ENCODE measurements around the gene AK2.

AK2 gene

GRCh38 chr1:33042831-33043230, 6.1 kb upstream of the AK2 start:
- TF ChIP-seq TAF1 (IDR thresholded peaks at IDR 0.05; ENCODE audit: low read depth), result no peak
- no peak for TF ChIP-seq NFIC (IDR thresholded peaks at IDR 0.05)
- no peak for TF ChIP-seq MAX (IDR thresholded peaks at IDR 0.05)
- TF ChIP-seq REST (IDR thresholded peaks at IDR 0.05; ENCODE audit: low read depth), result no peak
- no peak for TF ChIP-seq USF1 (IDR thresholded peaks at IDR 0.05)
- no peak for TF ChIP-seq FOXM1 (IDR thresholded peaks at IDR 0.05; ENCODE audit: borderline replicate concordance, low read depth)
- no peak for TF ChIP-seq EGR1 (IDR thresholded peaks at IDR 0.05)
- TF ChIP-seq TCF12 (IDR thresholded peaks at IDR 0.05; ENCODE audit: low read depth), result no peak
- TF ChIP-seq TEAD4 (IDR thresholded peaks at IDR 0.05), result no peak
- TF ChIP-seq EP300 (IDR thresholded peaks at IDR 0.05; ENCODE audit: borderline replicate concordance), result no peak
- no peak for TF ChIP-seq CEBPB (IDR thresholded peaks at IDR 0.05)
- TF ChIP-seq ZBTB7A (IDR thresholded peaks at IDR 0.05; ENCODE audit: low read depth), result no peak
- no peak for TF ChIP-seq CREB1 (IDR thresholded peaks at IDR 0.05; ENCODE audit: low read depth)

- no peak for TF ChIP-seq EGR1 (IDR thresholded peaks at IDR 0.05)
- TF ChIP-seq MAX (IDR thresholded peaks at IDR 0.05), result no peak
- no peak for TF ChIP-seq YY1 (IDR thresholded peaks at IDR 0.05; ENCODE audit: low read depth)
- no peak for TF ChIP-seq TAF1 (IDR thresholded peaks at IDR 0.05; ENCODE audit: low read depth)
- TF ChIP-seq ZBTB7A (IDR thresholded peaks at IDR 0.05; ENCODE audit: low read depth), result no peak
- no peak for TF ChIP-seq TEAD4 (IDR thresholded peaks at IDR 0.05)
- TF ChIP-seq NFIC (IDR thresholded peaks at IDR 0.05), result no peak
- TF ChIP-seq FOXM1 (IDR thresholded peaks at IDR 0.05; ENCODE audit: borderline replicate concordance, low read depth), result no peak
These were observed 4.3 kb upstream of the AK2 start for GRCh38 chr1:33041026-33041425.

GRCh38 chr1:33039840-33040239, 3.2 kb upstream of the AK2 start:
- TF ChIP-seq REST (IDR thresholded peaks at IDR 0.05; ENCODE audit: low read depth) (no peak), CREB1 (IDR thresholded peaks at IDR 0.05; ENCODE audit: low read depth) (no peak), YY1 (IDR thresholded peaks at IDR 0.05; ENCODE audit: low read depth) (no peak), NFIC (IDR thresholded peaks at IDR 0.05) (no peak), TAF1 (IDR thresholded peaks at IDR 0.05; ENCODE audit: low read depth) (no peak), MAX (IDR thresholded peaks at IDR 0.05) (no peak), RAD21 (IDR thresholded peaks at IDR 0.05; ENCODE audit: low read depth) (no peak), EGR1 (IDR thresholded peaks at IDR 0.05) (no peak), USF1 (IDR thresholded peaks at IDR 0.05) (no peak), TEAD4 (IDR thresholded peaks at IDR 0.05) (no peak), CEBPB (IDR thresholded peaks at IDR 0.05) (no peak), FOXM1 (IDR thresholded peaks at IDR 0.05; ENCODE audit: borderline replicate concordance, low read depth) (no peak), TCF12 (IDR thresholded peaks at IDR 0.05; ENCODE audit: low read depth) (no peak), ZBTB7A (IDR thresholded peaks at IDR 0.05; ENCODE audit: low read depth) (no peak), EP300 (IDR thresholded peaks at IDR 0.05; ENCODE audit: borderline replicate concordance) (no peak)

GRCh38 chr1:33036051-33036525, 595 bp downstream of the AK2 start:
- TF ChIP-seq MAX (IDR thresholded peaks at IDR 0.05), result peak; percentile 61
- no peak for TF ChIP-seq TCF12 (IDR thresholded peaks at IDR 0.05; ENCODE audit: low read depth)
- TF ChIP-seq EP300 (IDR thresholded peaks at IDR 0.05; ENCODE audit: borderline replicate concordance), result no peak
- TF ChIP-seq FOXM1 (IDR thresholded peaks at IDR 0.05; ENCODE audit: borderline replicate concordance, low read depth), result no peak

GRCh38 chr1:33032126-33032869, 4.4 kb downstream of the AK2 start:
- TF ChIP-seq CREB1 (IDR thresholded peaks at IDR 0.05; ENCODE audit: low read depth) (no peak), REST (IDR thresholded peaks at IDR 0.05; ENCODE audit: low read depth) (no peak), ZBTB7A (IDR thresholded peaks at IDR 0.05; ENCODE audit: low read depth) (no peak), TAF1 (IDR thresholded peaks at IDR 0.05; ENCODE audit: low read depth) (no peak), TEAD4 (IDR thresholded peaks at IDR 0.05) (no peak), USF1 (IDR thresholded peaks at IDR 0.05) (no peak), MAX (IDR thresholded peaks at IDR 0.05) (no peak), TCF12 (IDR thresholded peaks at IDR 0.05; ENCODE audit: low read depth) (no peak), CEBPB (IDR thresholded peaks at IDR 0.05) (no peak), EGR1 (IDR thresholded peaks at IDR 0.05) (no peak), EP300 (IDR thresholded peaks at IDR 0.05; ENCODE audit: borderline replicate concordance) (no peak), RAD21 (IDR thresholded peaks at IDR 0.05; ENCODE audit: low read depth) (no peak), NFIC (IDR thresholded peaks at IDR 0.05) (no peak), YY1 (IDR thresholded peaks at IDR 0.05; ENCODE audit: low read depth) (no peak), FOXM1 (IDR thresholded peaks at IDR 0.05; ENCODE audit: borderline replicate concordance, low read depth) (no peak)

Measured in Ishikawa (cell line).